Naive thymus-derived CD4-positive, alpha-beta T cell (primary cell): ENCODE data around the gene TRPM5. TPM values are rescaled to one million over a fixed set of nuclear protein-coding genes. Genes with fewer than 3 reads are reported as not detected.

Experiments used
- ATAC-seq: fragments of 150-1000 bp; cut with Tn5 transposase; 2 replicates; pipeline ENCODE4 v1.10.0; 2021; ENCODE audit warnings: mild to moderate bottlenecking, moderate library complexity
- CTCF ChIA-PET: fragments of 350-600 bp; sonication (Branson Sonifier 250); formaldehyde crosslinking; loops from one replicate; lab custom pipeline; 2021; ENCODE audit warnings: antibody characterized with exemption; lab: Charles Lee
- POLR2A ChIA-PET: fragments of 350-600 bp; sonication (Branson Sonifier 250); formaldehyde crosslinking; loops from one replicate; lab custom pipeline; 2021; ENCODE audit warnings: antibody characterized with exemption, inconsistent platforms; lab: Charles Lee
- DNase-seq, 9 donors: peaks; one replicate each; pipeline versions ENCODE4 v3.0.0 to v3.0.0-alpha.2; 2020 to 2022; ENCODE audit warnings: mixed read lengths in 1 of 9
- H3K27ac ChIP-seq: one replicate; pipeline ENCODE4 v1.7.0; 2013; ENCODE audit warnings: mild to moderate bottlenecking, low read depth, low read length, moderate library complexity
- H3K27me3 ChIP-seq, 2 donors: one replicate each; pipeline ENCODE4 v1.7.0; 2013; ENCODE audit warnings: low read length in 2 of 2, mild to moderate bottlenecking in 2 of 2, moderate library complexity in 2 of 2; ENCODE audit not compliant: control insufficient read depth in 2 of 2, insufficient read depth in 2 of 2
- H3K36me3 ChIP-seq, 3 experiments: 1 replicate in 2 of 3; 2 replicates in 1 of 3; pipeline ENCODE4 v1.7.0; 2013; ENCODE audit warnings: low read length in 3 of 3, mild to moderate bottlenecking in 3 of 3, moderate library complexity in 1 of 3; ENCODE audit not compliant: insufficient read depth in 3 of 3, control insufficient read depth in 2 of 3
- H3K4me1 ChIP-seq, 2 donors: one replicate each; pipeline ENCODE4 v1.7.0; 2013; ENCODE audit warnings: low read length in 2 of 2, mild to moderate bottlenecking in 2 of 2, moderate library complexity in 1 of 2; ENCODE audit not compliant: control insufficient read depth in 2 of 2, insufficient read depth in 2 of 2
- H3K4me3 ChIP-seq: 2 replicates; pipeline ENCODE4 v1.7.0; 2013; ENCODE audit warnings: mild to moderate bottlenecking, low read length
- H3K9me3 ChIP-seq, 3 experiments: 1 replicate in 2 of 3; 2 replicates in 1 of 3; pipeline ENCODE4 v1.7.0; 2013; ENCODE audit warnings: low read length in 3 of 3; ENCODE audit not compliant: control insufficient read depth in 2 of 3
- H3K27ac Mint-ChIP-seq, 9 donors: one replicate each; pipeline ENCODE4 v1.8.0; 2020 to 2022; ENCODE audit warnings: mixed read lengths in 9 of 9, mild to moderate bottlenecking in 8 of 9, moderate library complexity in 5 of 9, inconsistent platforms in 2 of 9
- H3K27me3 Mint-ChIP-seq, 5 donors: one replicate each; pipeline ENCODE4 v1.8.0; 2021 to 2022; ENCODE audit warnings: mixed read lengths in 5 of 5, mild to moderate bottlenecking in 1 of 5
- H3K36me3 Mint-ChIP-seq, 5 donors: one replicate each; pipeline ENCODE4 v1.8.0; 2020 to 2022; ENCODE audit warnings: mixed read lengths in 5 of 5, mild to moderate bottlenecking in 3 of 5, inconsistent platforms in 1 of 5
- H3K4me1 Mint-ChIP-seq, 7 donors: one replicate each; pipeline ENCODE4 v1.8.0; 2020 to 2022; ENCODE audit warnings: mixed read lengths in 7 of 7, mild to moderate bottlenecking in 3 of 7, inconsistent platforms in 1 of 7
- H3K4me3 Mint-ChIP-seq, 10 donors: one replicate each; pipeline ENCODE4 v1.8.0; 2020 to 2022; ENCODE audit warnings: mild to moderate bottlenecking in 10 of 10, mixed read lengths in 10 of 10, moderate library complexity in 6 of 10, inconsistent platforms in 2 of 10
- H3K9me3 Mint-ChIP-seq, 11 donors: one replicate each; pipeline ENCODE4 v1.8.0; 2020 to 2022; ENCODE audit warnings: mixed read lengths in 11 of 11, mild to moderate bottlenecking in 4 of 11, inconsistent platforms in 1 of 11, moderate library complexity in 1 of 11
- intact Hi-C, 2 donors: fragments of 100-400 bp; cut with micrococcal nuclease; formaldehyde crosslinking; loops; one replicate each; pipeline ENCODE4 v1.15.1; 2023
- polyA plus RNA-seq, 2 donors: library from polyadenylated mRNA; unstranded; fragments of 300-500 nt; fragmentation: Illumina TruSeq; gene quantifications; one replicate each; pipeline ENCODE4 v1.2.3, GENCODE V29; 2021
- total RNA-seq, 6 experiments: library from RNA in 5 of 6; stranded (reverse) in 5 of 6; gene quantifications; 1 replicate in 5 of 6; 2 replicates in 1 of 6; pipeline ENCODE4 v1.2.3 and lab custom pipeline; 2021 to 2026

The TRPM5 gene, protein sequence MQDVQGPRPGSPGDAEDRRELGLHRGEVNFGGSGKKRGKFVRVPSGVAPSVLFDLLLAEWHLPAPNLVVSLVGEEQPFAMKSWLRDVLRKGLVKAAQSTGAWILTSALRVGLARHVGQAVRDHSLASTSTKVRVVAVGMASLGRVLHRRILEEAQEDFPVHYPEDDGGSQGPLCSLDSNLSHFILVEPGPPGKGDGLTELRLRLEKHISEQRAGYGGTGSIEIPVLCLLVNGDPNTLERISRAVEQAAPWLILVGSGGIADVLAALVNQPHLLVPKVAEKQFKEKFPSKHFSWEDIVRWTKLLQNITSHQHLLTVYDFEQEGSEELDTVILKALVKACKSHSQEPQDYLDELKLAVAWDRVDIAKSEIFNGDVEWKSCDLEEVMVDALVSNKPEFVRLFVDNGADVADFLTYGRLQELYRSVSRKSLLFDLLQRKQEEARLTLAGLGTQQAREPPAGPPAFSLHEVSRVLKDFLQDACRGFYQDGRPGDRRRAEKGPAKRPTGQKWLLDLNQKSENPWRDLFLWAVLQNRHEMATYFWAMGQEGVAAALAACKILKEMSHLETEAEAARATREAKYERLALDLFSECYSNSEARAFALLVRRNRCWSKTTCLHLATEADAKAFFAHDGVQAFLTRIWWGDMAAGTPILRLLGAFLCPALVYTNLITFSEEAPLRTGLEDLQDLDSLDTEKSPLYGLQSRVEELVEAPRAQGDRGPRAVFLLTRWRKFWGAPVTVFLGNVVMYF (N-terminal part only)
- total RNA-seq (1 to 10 TPM in 1 of 5 experiments, under 1 TPM in 4; 0.05 to 1.1 (median 0.73) TPM), polyA plus RNA-seq (under 1 TPM in 1 of 2 donors, not detected in 1; 0.09 TPM), total RNA-seq (lab: John Stamatoyannopoulos, UW) (4.8 reads per million, percentile 23 among the genes with 10 or more reads in this experiment)

DNA sequence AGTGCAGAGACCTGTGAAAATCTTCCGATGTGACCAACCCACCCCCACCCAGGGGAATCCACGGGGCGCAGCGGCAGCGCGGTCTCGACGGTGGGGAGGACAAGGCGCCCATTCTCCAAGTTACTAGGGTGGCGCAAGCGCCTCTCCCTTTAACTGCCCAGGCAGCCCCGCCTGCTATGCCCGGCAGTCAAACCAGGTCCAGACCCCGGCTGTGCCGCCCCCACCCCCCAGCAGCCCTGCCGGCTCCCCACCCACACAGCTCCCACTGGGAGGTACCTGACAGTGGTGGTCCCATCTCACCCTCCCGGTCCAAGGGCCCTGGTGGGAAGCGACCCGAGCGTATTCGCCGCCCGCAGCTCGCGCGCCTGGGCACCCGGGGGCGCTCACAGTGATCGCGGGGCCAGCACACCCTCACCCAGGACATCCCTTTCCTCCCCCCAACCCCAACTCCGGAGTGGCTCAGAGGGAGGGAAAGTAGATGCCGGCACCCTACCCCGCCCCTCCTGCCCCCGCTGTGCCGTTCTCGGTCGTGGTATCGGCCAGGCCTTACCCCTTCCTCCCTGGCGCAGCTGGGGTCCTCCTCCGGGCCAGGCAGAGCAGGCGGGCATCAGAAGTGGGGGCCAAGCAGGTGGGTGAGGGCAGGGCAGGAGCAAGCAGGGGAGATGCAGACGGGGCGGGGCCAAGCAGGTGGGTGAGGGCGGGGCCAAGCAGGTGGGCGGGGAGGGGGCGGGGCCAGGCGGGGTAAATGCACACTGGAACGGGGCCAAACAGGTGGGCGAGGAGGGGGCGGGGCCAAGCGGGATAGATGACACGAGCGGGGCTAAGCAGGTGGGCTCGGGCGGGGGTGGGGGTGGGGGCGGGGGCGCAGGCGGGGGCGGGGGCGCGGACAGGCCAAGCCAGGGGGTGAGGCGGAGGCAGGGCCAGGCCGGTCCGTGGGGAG lies at the start of gene TRPM5:
Gene TRPM5, minus strand, starts transcription at position 634 of the 940 bp plus-strand sequence. CDS start 21,478 bp downstream, outside the sequence.
- Mint-ChIP-seq H3K27ac (peak within 1 kb of the TSS; percentile 73 to 92 (median 89)), H3K36me3 (no peaks in the 10 kb centered on the region), H3K4me1 (peaks cover 22 to 53% (median 41%) of the 10 kb centered on the region in 7 donors), H3K9me3 (peaks cover 0 to 2% (median 0%) of the 10 kb centered on the region in 11 donors), H3K4me3 (peak within 1 kb of the TSS; percentile 93 to 99 (median 96)), H3K27me3 (peaks cover 0 to 25% (median 0%) of the 10 kb centered on the region in 5 donors)
- intact Hi-C loops, result loop anchor here (1.0 to 5.0 kb wide), 7 partner anchors 23 to 613 kb away; partner anchors contain the start of genes CARS1 (in 1 of the 2), CDKN1C (in 1 of the 2), NAP1L4 (in 1 of the 2) and TSSC4 (in 1 of the 2)
- ATAC-seq, result peak; percentile 60
- peaks cover 22 to 56% of the 10 kb centered on the region in 2 donors for H3K4me1 ChIP-seq
- no peaks in the 10 kb centered on the region for H3K9me3 ChIP-seq
- no peaks in the 10 kb centered on the region for H3K36me3 ChIP-seq
- ChIA-PET POLR2A (interaction anchor here (0.5 to 2.0 kb wide), 4 partner anchors 22 to 155 kb away, joined by 3 to 7 read pairs (median 4); partner anchors contain the start of gene TSSC4), CTCF (interaction anchor here (1.6 to 1.7 kb wide), 2 partner anchors 21 to 87 kb away, joined by 3 to 8 read pairs; no protein-coding TSS in a partner anchor)
- H3K27me3 ChIP-seq, result no peaks in the 10 kb centered on the region
- DNase-seq, result peak; percentile 52 to 79 (median 72)
- H3K27ac ChIP-seq, result peak within 1 kb of the TSS; percentile 52
- peak within 1 kb of the TSS; percentile 71 for H3K4me3 ChIP-seq

DNA sequence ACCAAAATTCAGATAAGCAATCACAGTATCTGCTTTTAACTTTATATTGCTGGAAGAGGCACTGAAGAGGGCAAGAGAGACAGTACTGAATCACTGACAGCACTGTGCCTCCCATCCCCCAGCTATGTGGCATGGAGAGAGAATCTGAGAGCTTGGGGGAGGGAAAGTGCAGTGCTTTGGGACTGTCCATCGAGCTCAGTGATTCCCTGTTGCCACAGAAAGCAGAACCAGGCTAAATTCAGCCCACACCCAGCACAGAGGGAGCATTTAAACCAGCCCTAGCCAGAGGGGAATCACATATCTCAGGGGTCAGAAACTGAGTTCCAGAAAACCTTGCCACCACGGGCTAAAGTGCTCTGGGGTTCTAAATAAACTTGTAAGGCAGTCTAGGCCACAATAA lies 44.8 kb upstream of the TRPM5 start:
- CTCF ChIA-PET, result no interaction called here

DNA sequence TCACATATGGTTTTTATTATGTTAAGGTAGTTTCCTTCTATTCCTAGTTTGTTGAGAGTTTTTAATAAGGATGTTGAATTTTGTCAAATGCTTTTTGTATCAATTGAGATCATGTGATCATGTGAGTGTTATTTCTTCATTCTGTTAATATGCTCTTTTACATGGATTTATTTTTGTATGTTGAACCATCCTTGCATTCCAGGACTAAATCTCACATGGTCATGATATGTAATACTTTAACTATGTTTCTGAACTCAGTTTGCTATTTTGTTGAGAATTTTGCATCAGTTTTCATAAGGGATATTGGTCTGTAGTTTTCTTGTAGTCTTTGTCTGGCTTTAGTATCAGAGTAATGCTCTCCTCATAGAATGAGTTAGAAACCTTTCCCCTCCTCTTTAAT lies 43.7 kb upstream of the TRPM5 start:
- Histone ChIP-seq H3K4me3 (no peak overlapping the region), H3K4me1 (no peaks in the 10 kb centered on the region), H3K27me3 (no peaks in the 10 kb centered on the region), H3K27ac (no peak overlapping the region), H3K36me3 (peaks cover 0 to 14% (median 0%) of the 10 kb centered on the region in 3 experiments), H3K9me3 (peaks cover 0 to 12% (median 10%) of the 10 kb centered on the region in 3 experiments)
- Mint-ChIP-seq H3K36me3 (peaks cover 23 to 80% (median 78%) of the 10 kb centered on the region in 5 donors), H3K4me1 (peaks cover 0 to 19% (median 13%) of the 10 kb centered on the region in 7 donors), H3K4me3 (no peak overlapping the region), H3K27me3 (peaks cover 0 to 2% (median 0%) of the 10 kb centered on the region in 5 donors), H3K9me3 (peaks cover 12 to 74% (median 38%) of the 10 kb centered on the region in 11 donors), H3K27ac (no peak overlapping the region)
- ATAC-seq (no peak), DNase-seq (no peak)
- CTCF ChIA-PET, result interaction anchor here (0.8 to 1.2 kb wide), 2 partner anchors 9 to 63 kb away, joined by 3 to 5 read pairs; no protein-coding TSS in a partner anchor
- POLR2A ChIA-PET, result no interaction called here
- intact Hi-C loops, result no loop called here

More for the DNA sequence above, 44.8 kb upstream of the TRPM5 start:
- H3K27me3 ChIP-seq, result no peaks in the 10 kb centered on the region
- Mint-ChIP-seq H3K27me3 (no peaks in the 10 kb centered on the region), H3K36me3 (peaks cover 24 to 81% (median 74%) of the 10 kb centered on the region in 5 donors), H3K9me3 (peaks cover 14 to 85% (median 38%) of the 10 kb centered on the region in 11 donors), H3K27ac (no peak overlapping the region), H3K4me1 (peaks cover 0 to 15% (median 8%) of the 10 kb centered on the region in 7 donors), H3K4me3 (no peak overlapping the region)
- peaks cover 0 to 14% (median 0%) of the 10 kb centered on the region in 3 experiments for H3K36me3 ChIP-seq
- H3K4me3 ChIP-seq, result no peak overlapping the region
- POLR2A ChIA-PET, result no interaction called here
- no peaks in the 10 kb centered on the region for H3K4me1 ChIP-seq
- intact Hi-C loops, result no loop called here
- DNase-seq (no peak), ATAC-seq (no peak)
- peaks cover 0 to 12% (median 10%) of the 10 kb centered on the region in 3 experiments for H3K9me3 ChIP-seq
- H3K27ac ChIP-seq, result no peak overlapping the region

DNA sequence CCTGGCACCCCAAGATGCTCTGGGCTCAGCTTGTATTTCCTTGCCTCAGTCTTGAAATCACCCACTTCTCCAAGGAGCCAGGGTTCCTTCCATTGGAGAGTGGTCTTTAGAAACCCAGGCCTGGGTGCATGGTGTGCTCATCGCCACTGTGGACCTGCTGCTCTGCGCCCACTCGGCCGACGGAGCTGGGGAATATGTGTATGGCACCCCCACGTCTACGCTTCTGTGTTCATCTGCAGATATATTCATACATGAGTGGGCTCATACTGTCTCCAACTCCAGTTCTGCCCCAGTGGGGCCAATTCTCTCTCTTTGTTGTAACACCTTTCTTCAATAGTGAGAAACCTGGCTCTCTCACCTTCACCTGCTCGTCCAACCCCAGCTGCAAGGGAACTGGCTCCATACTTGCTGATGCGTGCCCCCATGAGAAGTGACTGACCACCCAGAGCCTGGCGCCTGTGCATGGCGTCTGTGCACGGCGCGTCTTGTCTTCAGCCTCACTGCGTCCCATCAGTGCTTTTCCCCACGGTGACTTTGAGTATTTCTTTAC lies 40.3 kb upstream of the TRPM5 start:
- peak overlapping the region in 2 of 9 donors; percentile 27 to 39 for H3K27ac Mint-ChIP-seq
- POLR2A ChIA-PET, result no interaction called here

DNA sequence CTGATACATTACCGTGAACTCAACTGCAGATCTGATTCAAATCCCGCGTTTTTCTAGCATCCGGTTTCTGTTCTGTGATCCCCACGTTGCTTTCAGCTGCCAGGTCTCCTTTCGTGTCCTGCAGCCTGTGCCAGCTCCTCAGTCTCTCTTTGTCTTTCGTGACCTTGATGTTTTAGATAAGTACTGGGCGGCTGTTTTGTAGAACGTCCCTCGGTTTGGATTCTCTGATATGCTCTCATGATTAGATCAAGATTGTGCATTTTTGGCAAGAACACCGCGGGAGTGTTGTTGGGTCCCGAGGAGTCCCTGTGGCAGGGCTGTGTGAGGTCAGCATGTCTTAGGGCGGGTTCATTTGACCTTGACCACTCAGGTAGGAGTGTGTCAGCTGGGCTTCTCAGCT lies 39.1 kb upstream of the TRPM5 start:
- Histone ChIP-seq H3K9me3 (peaks cover 0 to 23% (median 10%) of the 10 kb centered on the region in 3 experiments), H3K27ac (no peak overlapping the region), H3K4me1 (peaks cover 0 to 6% of the 10 kb centered on the region in 2 donors), H3K27me3 (no peaks in the 10 kb centered on the region), H3K4me3 (no peak overlapping the region), H3K36me3 (peaks cover 0 to 5% (median 0%) of the 10 kb centered on the region in 3 experiments)
- ATAC-seq (no peak), DNase-seq (no peak)
- H3K9me3 Mint-ChIP-seq, result peaks cover 11 to 50% (median 22%) of the 10 kb centered on the region in 11 donors
- H3K27me3 Mint-ChIP-seq, result peaks cover 0 to 3% (median 0%) of the 10 kb centered on the region in 5 donors
- ChIA-PET POLR2A (no interaction called here), CTCF (no interaction called here)
- peaks cover 15 to 49% (median 38%) of the 10 kb centered on the region in 7 donors for H3K4me1 Mint-ChIP-seq
- H3K4me3 Mint-ChIP-seq, result no peak overlapping the region
- peaks cover 31 to 68% (median 66%) of the 10 kb centered on the region in 5 donors for H3K36me3 Mint-ChIP-seq
- no peak overlapping the region for H3K27ac Mint-ChIP-seq
- intact Hi-C loops, result loop anchor here in 1 of 2 donors (5.0 kb wide), 1 partner anchor 36 kb away; the partner anchor contains the start of gene KCNQ1

More for the DNA sequence above, 40.3 kb upstream of the TRPM5 start:
- Histone ChIP-seq H3K27me3 (no peaks in the 10 kb centered on the region), H3K36me3 (peaks cover 0 to 11% (median 0%) of the 10 kb centered on the region in 3 experiments), H3K27ac (no peak overlapping the region), H3K9me3 (peaks cover 0 to 12% (median 10%) of the 10 kb centered on the region in 3 experiments), H3K4me3 (no peak overlapping the region), H3K4me1 (peaks cover 0 to 6% of the 10 kb centered on the region in 2 donors)
- Mint-ChIP-seq H3K9me3 (peaks cover 16 to 52% (median 30%) of the 10 kb centered on the region in 11 donors), H3K36me3 (peaks cover 31 to 68% (median 66%) of the 10 kb centered on the region in 5 donors), H3K27me3 (peaks cover 0 to 3% (median 0%) of the 10 kb centered on the region in 5 donors), H3K4me3 (no peak overlapping the region), H3K4me1 (peaks cover 15 to 47% (median 38%) of the 10 kb centered on the region in 7 donors)
- CTCF ChIA-PET, result no interaction called here
- intact Hi-C loops, result loop anchor here in 1 of 2 donors (5.0 kb wide), 1 partner anchor 37 kb away; the partner anchor contains the start of gene KCNQ1
- ATAC-seq (no peak), DNase-seq (no peak)
